Panc1 (cell line): ENCODE data around the gene NXPH4.

ENCODE experiments used
- CTCF ChIP-seq: fragments of 450-650 bp; IDR thresholded peaks from 2 replicates; pipeline ENCODE4 v1.5.1; 2017; ENCODE audit warnings: mild to moderate bottlenecking
- POLR2AphosphoS5 ChIP-seq: IDR thresholded peaks from 2 replicates; pipeline ENCODE4 v1.6.1; 2012; ENCODE audit warnings: mild to moderate bottlenecking, low read depth, low read length, moderate library complexity
- REST ChIP-seq, 2 experiments: IDR thresholded peaks; 2 replicates each; pipeline ENCODE4 v1.6.1; 2011 to 2012; ENCODE audit warnings: low read depth in 2 of 2, control low read depth in 1 of 2, low read length in 1 of 2, mild to moderate bottlenecking in 1 of 2, moderate library complexity in 1 of 2; ENCODE audit not compliant: insufficient read depth in 1 of 2
- TCF7L2 ChIP-seq: IDR thresholded peaks from 2 replicates; pipeline ENCODE4 v1.6.1; 2011; ENCODE audit warnings: mild to moderate bottlenecking, low read depth, low read length, inconsistent platforms

GRCh38 chr12:57224973-57225679 lies 8.5 kb downstream of the NXPH4 start:
- TF ChIP-seq CTCF (no peak; the same call in 1 of the 2 replicates), POLR2AphosphoS5 (no peak), TCF7L2 (no peak), REST (IDR thresholded peaks at IDR 0.05; ENCODE audit: insufficient read depth in 1 of 2, low read depth in 2 of 2, low read length in 1 of 2) (no peak)
